GM19025 (cell line): ENCODE results near the gene NANS.
"Not testable (repeated sequence)": the region's sequence is repeated elsewhere in the genome, so short reads cannot be mapped to it uniquely, and the experiment has no call there.

Experiments used
- ATAC-seq: cut with Tn5 transposase; IDR thresholded peaks from one replicate; pipeline ENCODE4 v1.9.1; 2021; ENCODE audit warnings: mild to moderate bottlenecking, low read depth, moderate library complexity; ENCODE audit not compliant: unreplicated experiment

Gene NANS

DNA sequence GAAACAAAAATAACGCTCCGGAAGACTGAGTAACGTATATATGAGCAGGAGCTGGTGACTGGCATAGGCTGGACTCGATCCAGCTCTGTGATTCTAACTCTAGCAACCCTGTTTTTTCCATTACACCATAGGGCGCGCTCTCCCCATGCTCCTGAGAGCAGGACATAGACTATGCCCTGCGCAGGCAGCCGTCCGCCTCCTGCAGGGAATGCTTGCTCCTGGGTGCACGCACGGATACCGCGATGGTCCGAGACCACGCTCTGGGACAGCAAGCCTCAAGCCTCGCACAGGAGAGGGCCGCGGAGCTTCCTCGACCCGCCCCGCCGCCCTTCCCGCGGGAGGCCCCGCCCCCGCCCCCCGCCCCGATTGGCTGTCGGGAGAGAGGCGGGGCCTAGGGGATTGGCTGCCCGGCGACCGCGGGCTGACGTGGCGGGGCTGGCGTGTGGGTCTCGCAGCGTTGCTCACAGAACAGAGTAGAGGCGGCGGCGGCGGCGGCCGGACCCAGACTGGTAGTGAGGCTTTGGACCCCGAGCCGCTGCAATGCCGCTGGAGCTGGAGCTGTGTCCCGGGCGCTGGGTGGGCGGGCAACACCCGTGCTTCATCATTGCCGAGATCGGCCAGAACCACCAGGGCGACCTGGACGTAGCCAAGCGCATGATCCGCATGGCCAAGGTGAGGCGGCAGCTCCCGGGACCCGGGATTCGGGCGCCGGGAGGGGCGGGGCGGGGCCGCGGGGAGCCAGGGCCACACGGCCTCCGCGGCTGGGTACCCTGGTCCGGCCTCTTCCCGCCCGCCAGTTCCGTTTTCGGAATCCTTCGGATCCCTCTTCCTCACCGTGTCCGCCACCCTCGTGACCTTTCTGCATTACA, at the start of gene NANS:
NANS (plus strand) TSS at position 464 of the 869 bp plus-strand sequence; CDS start at position 541, 77 bp downstream.
- ATAC-seq: peak; percentile 97

- ATAC-seq: no peak
Observed at GRCh38 chr9:98007251-98007928, 49.1 kb upstream of the NANS start.

GRCh38 chr9:98008764-98009163, 47.8 kb upstream of the NANS start:
- no peak for ATAC-seq

GRCh38 chr9:98009437-98009836, 47.1 kb upstream of the NANS start:
- no peak for ATAC-seq

- no peak for ATAC-seq
Observed at GRCh38 chr9:98009936-98010335, 46.6 kb upstream of the NANS start.

DNA sequence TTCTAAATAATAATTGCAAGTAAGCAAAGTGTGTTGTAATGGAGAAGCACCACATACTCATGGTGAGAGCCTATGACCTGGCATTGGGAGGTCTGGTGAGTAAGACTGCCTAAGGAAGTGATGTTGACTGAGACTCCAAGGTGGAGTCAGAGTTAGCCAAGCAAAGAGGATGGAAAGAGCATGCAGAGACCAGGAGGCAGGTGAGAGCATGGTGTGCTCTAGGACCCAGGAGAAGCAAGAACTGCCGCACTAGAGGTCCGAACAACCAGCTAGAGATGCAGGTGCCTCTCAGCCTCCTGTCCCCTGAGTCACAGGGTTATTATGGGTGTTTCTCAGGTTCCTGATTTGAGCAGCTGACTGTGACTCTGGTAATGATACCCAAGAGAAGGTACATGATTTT, 46.1 kb upstream of the NANS start:
- ATAC-seq: peak; percentile 78

DNA sequence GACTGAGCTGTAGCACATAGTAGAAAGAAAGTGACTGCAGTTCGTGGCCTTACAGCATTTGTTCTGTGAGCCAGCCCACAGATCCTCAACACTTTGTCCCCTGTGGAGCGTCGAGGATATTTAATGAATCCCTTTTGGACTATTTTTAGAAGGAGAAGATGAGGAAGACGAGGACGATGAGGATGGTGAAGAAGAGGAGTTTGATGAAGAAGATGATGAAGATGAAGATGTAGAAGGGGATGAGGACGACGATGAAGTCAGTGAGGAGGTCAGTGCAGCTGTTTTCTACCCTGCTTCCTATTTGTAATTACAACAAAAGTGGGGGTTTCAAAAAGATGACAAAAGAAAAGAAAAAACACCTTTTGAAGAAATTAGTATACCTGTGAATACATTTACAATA, 45.4 kb upstream of the NANS start:
- ATAC-seq: no peak

DNA sequence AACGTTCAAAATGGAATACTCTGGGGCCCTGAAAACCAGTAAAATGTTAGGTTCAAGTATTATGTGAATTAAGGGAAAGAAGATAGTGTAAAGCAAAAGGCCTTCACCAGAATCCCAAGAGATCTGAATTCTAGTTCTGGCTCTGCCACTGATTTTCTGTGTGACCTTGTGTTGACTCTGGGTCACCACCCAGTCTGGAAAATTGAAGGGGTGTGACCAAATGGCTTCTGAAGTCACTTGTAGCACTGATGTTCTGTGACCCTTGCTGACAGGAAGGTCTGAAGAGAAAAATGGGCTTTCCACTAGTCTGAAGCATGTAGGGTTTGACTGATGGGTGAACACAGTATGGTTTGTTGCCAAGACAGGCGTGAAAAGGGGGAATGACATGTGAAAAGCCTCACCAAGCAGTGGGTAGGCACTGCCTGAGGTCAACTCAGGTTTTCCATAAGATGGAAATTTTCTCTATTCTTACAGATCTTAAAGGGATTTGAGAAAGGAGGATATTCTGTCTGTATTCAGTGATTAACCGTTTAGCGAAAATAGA, 40.3 kb upstream of the NANS start:
- ATAC-seq: no peak

DNA sequence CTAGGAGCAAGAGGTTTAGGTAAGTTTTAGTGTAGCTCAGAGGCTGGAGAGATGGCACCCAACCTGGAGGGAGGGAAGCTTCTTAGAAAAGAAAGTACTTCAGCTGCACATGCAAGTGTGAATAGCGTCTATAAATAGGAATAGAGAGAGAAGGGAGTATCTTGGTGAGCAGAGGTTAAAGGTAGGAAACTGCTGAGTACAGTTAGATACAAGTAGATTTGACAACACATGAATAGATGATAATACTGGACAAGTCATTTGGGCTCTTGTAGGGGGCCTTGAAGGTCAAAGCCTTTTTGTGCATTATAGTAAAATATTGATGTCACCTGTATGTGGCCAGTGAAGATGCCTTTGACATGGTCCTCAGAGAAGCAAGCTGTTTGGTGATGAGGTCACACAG, 39.2 kb upstream of the NANS start:
- ATAC-seq: no peak

GRCh38 chr9:98018347-98018746, 38.2 kb upstream of the NANS start:
- ATAC-seq: no peak

DNA sequence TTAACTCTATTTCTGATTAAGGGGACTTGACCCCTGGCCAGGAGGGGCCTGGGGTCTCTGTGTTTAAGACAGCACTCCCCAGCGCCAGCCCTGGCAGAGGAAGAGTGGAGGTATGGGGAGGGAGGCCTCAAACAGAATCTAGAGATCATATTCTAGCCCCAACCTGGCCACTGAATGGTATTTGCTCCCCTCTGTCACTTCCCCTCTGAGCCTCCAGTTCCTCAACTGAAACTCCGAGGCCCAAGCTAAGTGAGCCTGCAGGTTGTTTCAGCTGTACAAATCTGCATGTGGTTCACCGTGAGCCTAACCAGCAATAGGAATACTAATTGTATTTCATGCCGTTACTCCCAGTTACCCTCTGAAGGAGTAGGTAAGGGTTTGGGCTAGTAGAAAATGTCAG, 37.4 kb upstream of the NANS start:
- no peak for ATAC-seq

DNA sequence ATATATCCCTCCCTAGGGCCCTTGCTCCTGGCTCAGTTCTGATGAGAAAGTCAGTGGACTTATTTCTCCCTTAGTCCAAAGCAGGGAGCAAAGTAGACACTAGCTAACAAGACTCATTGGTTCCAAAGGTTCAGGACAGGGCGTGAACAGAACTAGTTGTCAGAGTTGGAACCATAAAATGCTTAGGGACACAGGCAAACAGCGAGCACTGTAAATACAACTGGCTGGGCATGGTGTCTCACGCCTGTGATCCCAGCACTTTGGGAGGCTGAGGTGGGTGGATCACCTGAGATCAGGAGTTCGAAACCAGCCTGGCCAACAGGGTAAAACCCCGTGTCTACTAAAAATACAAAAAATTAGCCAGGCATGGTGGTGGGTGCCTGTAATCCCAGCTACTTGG, 36.7 kb upstream of the NANS start:
- not testable (repeated sequence) for ATAC-seq

DNA sequence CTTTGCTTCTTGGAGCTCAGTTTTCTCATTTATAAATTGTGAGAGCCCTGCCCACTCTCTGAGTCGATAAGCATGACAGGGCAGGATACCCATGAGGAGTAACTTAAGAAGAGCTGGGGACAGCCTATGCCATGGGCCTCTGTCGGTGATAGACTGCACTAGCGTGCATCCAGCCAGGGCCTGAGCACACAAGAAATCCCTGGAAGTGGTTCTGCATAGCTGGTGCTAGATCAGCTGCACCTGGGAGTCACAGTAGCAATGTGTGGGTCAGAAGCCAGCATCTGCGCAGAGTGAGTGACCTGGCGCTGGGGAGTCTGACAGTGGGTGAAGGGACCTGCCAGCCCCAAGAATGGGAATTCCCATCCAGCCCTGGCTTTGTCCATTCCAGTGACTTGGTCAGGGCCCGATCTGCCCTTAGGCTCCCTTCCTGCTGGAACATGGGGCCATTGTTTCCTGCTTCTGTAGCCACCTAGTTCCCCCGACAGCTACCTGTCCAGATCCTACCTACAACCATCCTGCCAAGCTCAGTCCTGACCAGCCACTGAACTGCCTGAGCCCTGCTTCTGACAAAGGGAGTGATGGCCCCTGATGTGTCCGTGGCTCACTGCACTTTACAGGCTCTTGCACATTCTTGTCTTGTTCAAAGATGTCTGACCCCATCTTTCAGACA, 35.9 kb upstream of the NANS start:
- ATAC-seq: no peak

DNA sequence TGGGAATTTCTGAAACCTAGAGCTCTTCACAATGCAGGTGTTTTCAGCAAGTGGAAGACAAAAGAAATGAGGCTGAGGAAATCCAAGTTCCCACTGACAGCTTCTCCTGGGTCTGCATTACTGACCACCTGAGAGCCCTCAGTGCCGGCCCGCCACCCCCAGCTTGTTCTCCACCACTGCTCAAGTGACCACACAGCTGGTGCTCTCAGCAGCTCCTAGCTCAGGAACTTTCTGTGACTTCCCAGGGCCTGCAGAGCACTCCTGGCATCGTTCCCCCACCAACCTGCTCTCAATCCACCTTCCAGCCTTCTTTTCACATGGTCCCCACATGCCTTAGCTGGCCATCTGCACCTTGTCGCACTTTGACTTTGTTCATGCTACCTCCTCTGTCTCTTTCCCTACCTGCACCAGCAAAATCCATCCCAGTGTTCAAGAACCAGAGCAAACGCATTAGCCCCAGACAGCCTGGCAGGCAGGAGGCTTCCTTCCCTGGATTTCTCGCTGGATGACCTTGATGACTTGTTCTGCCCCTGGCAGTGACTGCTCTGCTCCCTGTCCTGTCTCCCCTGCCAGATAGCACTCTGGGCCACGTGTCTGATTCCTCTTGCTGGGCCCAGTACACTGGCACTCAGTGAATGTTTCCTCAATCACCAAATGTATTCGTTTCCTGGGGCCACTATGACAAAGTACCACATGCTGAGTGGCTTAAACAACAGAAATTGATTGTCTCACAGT, 35.1 kb upstream of the NANS start:
- ATAC-seq: no peak

GRCh38 chr9:98022447-98022846, 34.1 kb upstream of the NANS start:
- ATAC-seq: no peak

DNA sequence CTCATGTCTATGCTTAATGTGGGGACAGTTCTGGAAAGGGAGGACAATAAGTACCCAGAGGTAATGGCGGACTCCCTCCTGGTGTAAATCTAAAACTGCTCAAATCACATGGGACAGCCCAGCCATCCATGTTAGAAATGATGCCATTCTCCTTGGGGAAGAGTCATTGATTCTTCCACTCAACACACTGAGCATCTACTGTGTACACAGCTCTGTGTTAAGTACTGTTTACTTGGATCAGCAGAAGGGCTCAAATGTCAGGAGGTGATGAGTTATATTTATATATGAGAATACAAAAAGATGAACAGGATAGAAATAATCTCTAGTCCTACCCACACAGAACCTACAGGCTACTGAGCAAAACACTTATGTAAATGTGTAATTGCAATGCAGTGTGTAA, 31.8 kb upstream of the NANS start:
- ATAC-seq: no peak

GRCh38 chr9:98031169-98031568, 25.4 kb upstream of the NANS start:
- no peak for ATAC-seq

GRCh38 chr9:98031935-98032334, 24.6 kb upstream of the NANS start:
- ATAC-seq: no peak

- ATAC-seq: peak; percentile 63
Observed at GRCh38 chr9:98034593-98035546, 21.7 kb upstream of the NANS start.
